Stimulated activated CD8-positive, alpha-beta memory T cell treated with anti-CD3 and anti-CD28 coated beads, Interleukin-2, amount 100 ng/mL, for 1 hour (primary cell): ENCODE results near the gene DHX8.
"Not testable (repeated sequence)": the region's sequence is repeated elsewhere in the genome, so short reads cannot be mapped to it uniquely, and the experiment has no call there.

ENCODE experiments used
- DNase-seq, 2 donors: peaks; one replicate each; pipeline ENCODE4 v3.0.0-alpha.2; 2020; ENCODE audit warnings: low read depth in 2 of 2

The DHX8 gene

GRCh38 chr17:43461185-43461584 is 22.6 kb upstream of the DHX8 start:
- DNase-seq = no peak

GRCh38 chr17:43462569-43462968 is 21.2 kb upstream of the DHX8 start:
- not testable (repeated sequence) for DNase-seq

DNA sequence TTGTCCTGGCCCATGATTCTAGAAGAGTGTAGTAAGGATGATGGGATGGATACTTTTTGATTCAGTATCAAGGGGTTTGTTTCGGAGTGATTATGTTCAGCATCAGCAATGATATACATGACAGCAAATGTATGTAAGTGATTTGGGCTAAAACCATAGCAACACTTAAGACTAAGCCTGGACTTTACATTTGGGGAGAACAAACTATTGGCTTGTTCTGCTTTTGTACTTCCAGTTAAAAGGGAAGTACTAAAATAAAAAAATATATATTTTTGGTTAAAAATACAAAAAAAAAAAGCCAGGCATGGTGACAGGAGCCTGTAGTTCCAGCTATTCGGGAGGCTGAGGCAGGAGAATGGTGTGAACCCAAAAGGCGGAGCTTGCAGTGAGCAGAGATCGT is 20.5 kb upstream of the DHX8 start:
- DNase-seq = no peak

DNA sequence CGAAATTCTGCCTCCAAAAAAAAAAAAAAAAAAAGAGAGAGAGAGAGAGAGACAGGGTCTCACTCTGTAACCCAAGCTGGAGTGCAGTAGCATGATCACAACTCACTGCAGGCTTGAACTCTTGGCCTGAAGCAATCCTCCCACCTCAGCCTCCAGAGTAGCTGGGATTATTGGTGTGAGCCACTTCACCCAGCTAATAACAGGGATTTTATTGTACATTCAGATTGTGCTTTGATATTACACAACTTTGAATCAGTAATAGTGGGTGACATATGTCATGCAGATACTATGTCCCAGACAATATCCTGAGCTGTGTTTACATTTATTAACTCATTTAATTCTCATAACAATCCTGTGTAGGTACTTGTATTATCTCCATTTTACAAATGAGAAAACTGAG is 19.7 kb upstream of the DHX8 start:
- no peak for DNase-seq

DNA sequence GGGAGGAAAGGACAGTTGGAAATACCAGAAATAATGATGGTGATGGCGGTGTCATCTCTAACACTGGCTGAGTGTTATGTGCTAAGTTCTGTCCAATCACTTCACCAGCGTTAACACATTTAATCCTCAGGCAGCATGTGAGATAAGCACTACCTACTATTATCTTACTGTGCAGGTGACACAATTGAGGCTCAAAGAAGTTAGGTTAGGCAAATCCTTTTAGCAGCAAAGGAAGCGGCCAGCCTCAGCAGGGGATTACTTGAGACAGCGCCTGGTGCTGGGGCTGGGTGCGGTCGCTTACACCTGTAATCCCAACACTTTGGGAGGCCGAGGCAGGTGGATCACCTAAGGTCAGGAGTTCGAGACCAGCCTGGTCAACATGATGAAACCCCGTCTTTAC is 18.7 kb upstream of the DHX8 start:
- no peak for DNase-seq

DNA sequence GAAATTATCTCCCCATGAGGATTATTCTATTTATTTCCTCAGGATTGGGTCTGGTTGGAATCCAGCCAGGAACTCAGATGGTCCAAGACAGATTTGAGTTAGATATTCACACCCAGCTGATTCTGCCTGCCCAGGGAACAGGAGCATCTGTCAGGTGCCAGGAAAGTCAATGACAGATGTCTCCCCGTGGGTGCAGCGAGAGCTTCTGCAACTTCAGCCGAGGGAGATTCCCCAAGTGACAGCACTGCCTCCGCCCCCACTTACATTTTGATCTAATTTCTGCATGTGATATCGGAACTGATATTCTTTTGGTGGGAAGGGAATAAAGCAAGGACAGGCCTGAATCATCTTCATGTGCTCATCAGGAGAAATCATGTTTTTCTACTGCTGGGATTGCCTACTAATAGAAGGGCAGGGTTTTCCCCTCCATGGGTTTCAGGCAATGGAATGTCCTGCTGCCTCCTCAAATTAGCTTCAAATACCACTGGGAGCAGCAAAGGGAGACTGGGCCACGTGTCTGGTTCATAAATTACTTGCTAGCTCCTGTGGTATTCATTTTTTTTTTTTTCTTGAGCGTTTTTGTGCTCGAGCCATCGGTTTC is 15.7 kb upstream of the DHX8 start:
- no peak for DNase-seq

DNA sequence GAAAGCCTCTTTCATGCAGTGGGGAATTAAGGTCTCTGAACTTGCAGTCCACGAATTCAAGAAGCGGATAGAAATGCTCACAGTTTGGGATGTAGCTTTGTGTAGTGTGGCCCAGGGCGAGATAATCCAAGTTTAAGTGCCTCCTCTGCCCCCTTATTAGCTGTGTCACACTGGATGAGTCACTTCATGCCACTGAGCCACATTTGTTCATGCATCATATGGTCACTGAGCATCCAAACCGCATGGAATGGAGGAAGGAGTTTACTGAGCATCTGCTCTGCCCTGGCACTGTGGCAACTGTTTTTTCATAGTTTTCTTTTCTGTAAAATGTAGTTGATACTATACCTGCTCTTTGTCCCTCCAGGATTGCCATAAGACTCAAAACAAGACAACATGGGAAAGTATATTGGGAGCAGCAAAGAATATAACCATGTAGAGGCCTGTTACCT is 15.1 kb upstream of the DHX8 start:
- DNase-seq = no peak

GRCh38 chr17:43469145-43469544 is 14.6 kb upstream of the DHX8 start:
- no peak for DNase-seq

DNA sequence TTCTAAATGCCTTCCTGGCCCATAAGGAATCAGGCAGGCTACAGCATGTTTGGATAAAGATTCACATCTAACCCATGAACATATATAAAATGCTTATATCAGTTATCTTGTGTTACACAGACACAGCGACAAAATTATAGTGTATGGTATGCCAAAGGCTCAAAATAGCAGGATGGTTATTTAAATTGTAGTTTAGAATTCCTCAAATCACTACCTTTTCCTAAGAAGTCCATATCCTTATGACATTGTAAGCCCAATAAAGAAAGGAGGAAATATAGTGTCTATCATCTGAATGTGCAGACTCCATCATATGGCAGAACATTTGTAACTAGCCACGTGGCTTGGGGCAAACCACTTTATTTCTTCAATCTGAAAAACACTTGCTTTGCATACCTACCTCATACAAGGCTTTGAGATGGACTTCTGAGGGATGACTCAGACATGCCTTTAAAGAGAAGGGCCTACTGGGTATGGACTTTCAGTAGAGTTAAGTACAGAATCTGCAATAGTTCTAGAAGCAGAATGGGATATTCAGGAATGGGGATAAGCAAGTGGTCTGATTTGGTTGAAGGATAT is 12.1 kb upstream of the DHX8 start:
- no peak for DNase-seq

GRCh38 chr17:43475494-43476089 is 8.2 kb upstream of the DHX8 start:
- no peak for DNase-seq

GRCh38 chr17:43476306-43476705 is 7.5 kb upstream of the DHX8 start:
- DNase-seq = not testable (repeated sequence)

GRCh38 chr17:43477832-43478634 is 5.7 kb upstream of the DHX8 start:
- DNase-seq = no peak

GRCh38 chr17:43479948-43480347 is 3.8 kb upstream of the DHX8 start:
- no peak for DNase-seq

DNA sequence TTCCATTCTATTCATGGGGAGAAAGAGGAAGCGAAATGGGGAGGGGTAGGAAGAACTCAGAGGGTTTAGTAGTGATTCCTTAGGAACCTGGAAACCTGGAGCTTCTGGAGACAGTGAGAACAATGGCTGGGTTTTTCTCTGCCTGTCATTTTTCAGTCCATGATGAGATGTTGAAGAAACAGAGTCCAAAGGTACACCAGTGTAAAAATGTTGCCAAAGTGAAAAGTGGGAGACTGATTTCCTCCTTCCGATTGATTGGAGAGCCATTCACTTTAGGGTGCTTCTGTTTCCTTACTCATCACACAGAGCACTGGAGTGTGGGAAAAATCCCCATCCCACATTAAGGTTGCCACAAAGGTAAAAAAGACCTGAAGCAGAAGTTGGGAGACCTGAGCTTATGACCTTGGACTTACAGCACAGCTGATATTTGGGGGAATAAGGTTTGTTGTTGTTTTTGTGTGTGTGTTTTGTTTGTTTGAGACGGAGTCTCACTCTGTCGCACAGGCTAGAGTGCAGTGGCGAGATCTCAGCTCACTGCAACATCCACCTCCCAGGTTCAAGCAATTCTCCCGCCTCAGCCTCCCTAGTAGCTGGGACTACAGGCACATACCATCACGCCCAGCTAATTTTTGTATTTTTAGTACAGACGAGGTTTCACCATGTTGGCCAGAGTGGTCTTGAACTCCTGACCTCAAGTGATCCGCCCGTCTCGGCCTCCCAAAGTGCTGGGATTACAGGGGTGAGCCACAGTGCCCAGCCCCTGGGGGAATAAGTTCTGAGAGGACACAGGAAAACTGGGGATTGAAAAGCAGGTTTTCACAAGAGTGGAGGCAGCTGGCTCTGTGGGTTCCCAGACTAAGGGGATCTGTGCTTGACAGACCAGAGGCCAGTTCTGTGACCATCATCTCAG is 1.4 kb upstream of the DHX8 start:
- no peak for DNase-seq

DNA sequence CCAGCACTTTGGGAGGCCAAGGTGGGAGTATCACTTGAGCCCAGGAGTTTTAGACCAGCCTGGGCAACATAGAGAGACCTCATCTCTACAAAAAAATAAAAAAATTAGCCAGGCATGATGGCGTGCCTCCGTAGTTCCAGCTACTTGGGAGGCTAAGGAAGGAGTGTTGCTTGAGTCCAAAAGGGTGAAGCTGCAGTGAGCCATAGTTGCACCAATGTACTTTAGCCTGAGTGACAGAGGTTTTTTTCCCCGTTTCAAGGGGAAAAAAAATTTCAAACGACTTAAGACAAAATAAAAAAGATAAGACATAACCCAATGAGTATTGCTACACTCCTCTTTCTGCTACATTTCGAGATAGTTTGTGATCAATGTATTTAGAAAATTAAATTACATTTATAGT is 6.8 kb downstream of the DHX8 start:
- no peak for DNase-seq

- DNase-seq = not testable (repeated sequence)
These were observed 25.7 kb downstream of the DHX8 start for GRCh38 chr17:43509440-43509839.

DNA sequence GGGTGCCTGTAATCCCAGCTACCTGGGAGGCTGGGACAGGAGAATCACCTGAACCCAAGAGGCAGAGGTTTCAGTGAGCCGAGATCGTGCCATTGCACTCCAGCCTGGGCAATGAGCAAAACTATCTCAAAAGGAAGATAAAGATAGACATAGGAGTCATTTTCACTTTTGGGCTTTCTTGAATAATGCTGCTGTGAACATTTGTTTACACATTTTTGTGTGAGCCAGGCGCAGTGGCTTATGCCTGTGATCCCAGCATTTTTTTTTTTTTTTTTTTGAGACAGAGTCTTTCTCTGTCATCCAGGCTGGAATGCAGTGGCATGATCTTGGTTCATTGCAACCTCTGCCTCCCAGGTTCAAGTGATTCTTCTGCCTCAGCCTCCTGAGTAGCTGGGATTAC is 27.4 kb downstream of the DHX8 start:
- not testable (repeated sequence) for DNase-seq

GRCh38 chr17:43515656-43516055 is 31.9 kb downstream of the DHX8 start:
- no peak for DNase-seq

DNA sequence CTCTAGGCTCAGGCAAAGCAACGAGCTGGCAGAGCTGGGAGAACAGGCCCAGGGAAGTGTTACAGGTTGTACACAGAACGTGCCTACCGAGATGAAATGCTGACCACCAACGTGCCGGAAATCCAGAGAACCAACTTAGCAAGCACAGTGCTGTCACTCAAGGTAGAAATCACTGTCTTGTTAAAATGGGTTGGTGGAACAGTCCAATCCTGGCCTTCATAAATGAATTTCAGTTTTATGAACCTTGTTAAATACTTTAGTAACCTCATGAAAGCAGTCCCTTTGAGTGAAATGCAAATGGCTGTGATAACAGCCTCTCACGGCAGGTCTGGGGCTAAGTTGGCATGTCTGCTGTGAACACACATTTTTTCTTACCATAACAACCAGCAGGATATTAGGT is 33.4 kb downstream of the DHX8 start:
- no peak for DNase-seq

GRCh38 chr17:43517615-43518386 is 34.0 kb downstream of the DHX8 start:
- DNase-seq = no peak

- no peak for DNase-seq
These were observed 37.6 kb downstream of the DHX8 start for GRCh38 chr17:43521389-43521788.
